HG02588 (cell line): Measurements from ENCODE around the gene ATP11A.

ENCODE experiments used
- ATAC-seq: cut with Tn5 transposase; IDR thresholded peaks from one replicate; pipeline ENCODE4 v1.9.1; 2021; ENCODE audit warnings: mild to moderate bottlenecking, moderate library complexity; ENCODE audit not compliant: unreplicated experiment

The ATP11A gene

GRCh38 chr13:112721198-112722104, 31.6 kb downstream of the ATP11A start:
- ATAC-seq, result no peak

GRCh38 chr13:112722433-112723263, 32.8 kb downstream of the ATP11A start:
- ATAC-seq, result no peak

- no peak for ATAC-seq
These were observed 33.9 kb downstream of the ATP11A start for GRCh38 chr13:112723771-112724170.

- no peak for ATAC-seq
These were observed 35.0 kb downstream of the ATP11A start for GRCh38 chr13:112724788-112725345.

GRCh38 chr13:112725346-112726015, 35.6 kb downstream of the ATP11A start:
- no peak for ATAC-seq

GRCh38 chr13:112726016-112726767, 36.4 kb downstream of the ATP11A start:
- ATAC-seq, result no peak

GRCh38 chr13:112727581-112727980, 37.7 kb downstream of the ATP11A start:
- ATAC-seq, result no peak

GRCh38 chr13:112728375-112729126, 38.7 kb downstream of the ATP11A start:
- no peak for ATAC-seq

GRCh38 chr13:112729408-112729807, 39.6 kb downstream of the ATP11A start:
- ATAC-seq, result no peak

- ATAC-seq, result no peak
These were observed 40.4 kb downstream of the ATP11A start for GRCh38 chr13:112730157-112730671.

- ATAC-seq, result no peak
These were observed 42.1 kb downstream of the ATP11A start for GRCh38 chr13:112731667-112732616.

GRCh38 chr13:112732679-112733078, 42.8 kb downstream of the ATP11A start:
- ATAC-seq, result no peak

- no peak for ATAC-seq
These were observed 43.3 kb downstream of the ATP11A start for GRCh38 chr13:112733112-112733511.

- ATAC-seq, result no peak
These were observed 44.0 kb downstream of the ATP11A start for GRCh38 chr13:112733661-112734379.

- ATAC-seq, result no peak
These were observed 45.1 kb downstream of the ATP11A start for GRCh38 chr13:112734696-112735547.

- ATAC-seq, result no peak
These were observed 46.0 kb downstream of the ATP11A start for GRCh38 chr13:112735791-112736190.

- ATAC-seq, result no peak
These were observed 47.5 kb downstream of the ATP11A start for GRCh38 chr13:112737294-112737693.
